ENCODE results near the gene TMED4. TPM values are rescaled to one million over a fixed set of nuclear protein-coding genes. Genes with fewer than 3 reads are reported as not detected.

The TMED4 gene
- total RNA-seq, 1 experiment from 2014 or later = 62.4 TPM

DNA sequence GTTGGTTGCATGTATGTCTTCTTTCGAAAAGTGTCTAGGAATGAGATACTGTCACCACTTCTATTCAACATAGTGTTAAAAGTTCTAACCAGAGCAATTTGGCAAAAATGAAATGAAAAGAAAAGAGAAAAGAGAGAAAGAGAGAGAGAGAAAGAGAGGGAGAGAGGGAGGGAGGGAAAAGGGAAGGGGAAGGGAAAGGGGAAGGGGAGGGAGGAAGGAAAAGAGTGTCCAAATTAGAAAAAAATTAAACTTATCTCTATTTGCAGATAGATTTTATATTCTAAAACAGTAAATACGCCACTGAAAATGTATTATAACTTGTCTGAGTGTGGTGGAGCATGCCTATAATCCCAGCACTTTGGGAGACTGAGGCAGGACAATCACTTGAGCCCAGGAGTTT is 24.5 kb downstream of the TMED4 start:
- Mint-ChIP-seq H3K4me1 (peaks cover 4 to 7% of the 10 kb centered on the region in 2 experiments; a peak in 3 of 4 replicates), H3K27ac (no peak overlapping the region), H3K9me3 (no peaks in the 10 kb centered on the region), H3K27me3 (ENCODE audit: low read depth) (peaks cover 1% of the 10 kb centered on the region; the same call in 1 of the 2 replicates), H3K36me3 (ENCODE audit: insufficient read depth in 1 of 3, low read depth in 3 of 3) (no peaks in the 10 kb centered on the region; a peak in 2 of 7 replicates), H3K4me3 (no peak overlapping the region)
- no peak overlapping the region for H3K4ac ChIP-seq (ENCODE audit: low read depth, low read length)
- H2AK5ac ChIP-seq (ENCODE audit: insufficient read length, low read length) = no peak overlapping the region
- H2BK5ac ChIP-seq (ENCODE audit: insufficient read length, low read length) = no peak overlapping the region
- no peak overlapping the region for H2AFZ ChIP-seq (ENCODE audit: low read length)
- no peak overlapping the region for H2BK120ac ChIP-seq (ENCODE audit: low read depth, low read length, poor library complexity, severe bottlenecking)
- no peak overlapping the region for H3K18ac ChIP-seq (ENCODE audit: insufficient read length, low read depth, low read length)
- H3K4me2 ChIP-seq (ENCODE audit: insufficient read depth, insufficient read length, low read length) = no peak overlapping the region
- H4K20me1 ChIP-seq (ENCODE audit: control insufficient read depth, insufficient read depth, insufficient read length) = no peaks in the 10 kb centered on the region
- no peak overlapping the region for H3T11ph ChIP-seq (ENCODE audit: low read length)
- TF ChIP-seq, protein P1, sequence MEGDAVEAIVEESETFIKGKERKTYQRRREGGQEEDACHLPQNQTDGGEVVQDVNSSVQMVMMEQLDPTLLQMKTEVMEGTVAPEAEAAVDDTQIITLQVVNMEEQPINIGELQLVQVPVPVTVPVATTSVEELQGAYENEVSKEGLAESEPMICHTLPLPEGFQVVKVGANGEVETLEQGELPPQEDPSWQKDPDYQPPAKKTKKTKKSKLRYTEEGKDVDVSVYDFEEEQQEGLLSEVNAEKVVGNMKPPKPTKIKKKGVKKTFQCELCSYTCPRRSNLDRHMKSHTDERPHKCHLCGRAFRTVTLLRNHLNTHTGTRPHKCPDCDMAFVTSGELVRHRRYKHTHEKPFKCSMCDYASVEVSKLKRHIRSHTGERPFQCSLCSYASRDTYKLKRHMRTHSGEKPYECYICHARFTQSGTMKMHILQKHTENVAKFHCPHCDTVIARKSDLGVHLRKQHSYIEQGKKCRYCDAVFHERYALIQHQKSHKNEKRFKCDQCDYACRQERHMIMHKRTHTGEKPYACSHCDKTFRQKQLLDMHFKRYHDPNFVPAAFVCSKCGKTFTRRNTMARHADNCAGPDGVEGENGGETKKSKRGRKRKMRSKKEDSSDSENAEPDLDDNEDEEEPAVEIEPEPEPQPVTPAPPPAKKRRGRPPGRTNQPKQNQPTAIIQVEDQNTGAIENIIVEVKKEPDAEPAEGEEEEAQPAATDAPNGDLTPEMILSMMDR (conservative IDR thresholded peaks at IDR 0.05) = no peak
- H3K4me1 ChIP-seq (ENCODE audit: insufficient read depth, low read length) = no peaks in the 10 kb centered on the region
- no peaks in the 10 kb centered on the region for H3K79me1 ChIP-seq (ENCODE audit: insufficient read depth, low read depth, low read length, poor library complexity, severe bottlenecking)
- H3K56ac ChIP-seq (ENCODE audit: insufficient read length, low read depth, low read length) = no peak overlapping the region
- H3K9me3 ChIP-seq (ENCODE audit: control insufficient read depth, low read depth, low read length) = no peaks in the 10 kb centered on the region
- H3K27me3 ChIP-seq (ENCODE audit: insufficient read depth, low read length) = no peaks in the 10 kb centered on the region
- no peak overlapping the region for H4K5ac ChIP-seq (ENCODE audit: insufficient read length, low read depth, low read length)
- no peak overlapping the region for H4K8ac ChIP-seq (replicated peaks; ENCODE audit: insufficient read length, low read depth, low read length)
- H2BK20ac ChIP-seq (ENCODE audit: low read depth, low read length, poor library complexity, severe bottlenecking) = no peak overlapping the region
- no peak overlapping the region for H4K91ac ChIP-seq (ENCODE audit: insufficient read length, low read depth, low read length)
- no peak for DNase-seq
- no peak overlapping the region for H3K23ac ChIP-seq (ENCODE audit: insufficient read length, low read depth, low read length)
- H2BK15ac ChIP-seq (ENCODE audit: low read depth, low read length) = no peak overlapping the region
- no peak overlapping the region for H3K9ac ChIP-seq (ENCODE audit: extremely low read depth, insufficient read length, low read length)
- no peak overlapping the region for H3K27ac ChIP-seq (ENCODE audit: insufficient read length, low read depth, low read length)
- H3K23me2 ChIP-seq (ENCODE audit: insufficient read length, low read depth, low read length, poor library complexity, severe bottlenecking) = no peaks in the 10 kb centered on the region
- H2BK12ac ChIP-seq (ENCODE audit: insufficient read length, low read depth, low read length) = no peak overlapping the region
- WGBS (ENCODE audit: extremely low coverage, insufficient read length, low lambda C conversion rate) = no CpG with 5 or more reads among the region's 2 CpGs
- no peaks in the 10 kb centered on the region for H3K79me2 ChIP-seq (ENCODE audit: insufficient read depth, low read length)
- no peak overlapping the region for H3K14ac ChIP-seq (ENCODE audit: insufficient read depth, low read length)
